GM12874 (cell line): Measurements from ENCODE around the gene AKAP6.

ENCODE experiments used
- TF ChIP-seq, protein P1 (sequence below): IDR thresholded peaks from 2 replicates; pipeline ENCODE4 v1.5.1; 2011; ENCODE audit warnings: low read depth, mild to moderate bottlenecking, control low read depth, low read length, moderate library complexity; ENCODE audit not compliant: insufficient read depth

Gene AKAP6

DNA sequence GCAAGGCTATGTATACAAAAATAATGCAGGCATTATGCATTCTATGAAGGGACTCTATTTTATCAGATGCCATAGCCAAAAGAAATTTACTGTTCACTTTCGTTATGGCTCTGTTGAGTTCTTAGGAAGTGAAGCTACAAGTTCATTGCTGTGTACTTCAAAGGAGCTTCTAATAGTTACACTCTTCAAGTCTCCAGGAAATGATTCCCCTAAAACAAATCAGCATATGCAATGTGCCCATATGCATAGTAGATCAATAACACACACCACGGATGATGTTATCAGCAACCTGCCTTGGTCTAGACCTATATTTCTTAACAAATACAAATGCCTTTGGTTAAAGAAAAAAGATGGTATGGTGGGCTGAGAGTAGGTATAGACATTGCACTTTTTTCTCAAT is 83.4 kb downstream of the AKAP6 start:
- TF ChIP-seq, protein P1, sequence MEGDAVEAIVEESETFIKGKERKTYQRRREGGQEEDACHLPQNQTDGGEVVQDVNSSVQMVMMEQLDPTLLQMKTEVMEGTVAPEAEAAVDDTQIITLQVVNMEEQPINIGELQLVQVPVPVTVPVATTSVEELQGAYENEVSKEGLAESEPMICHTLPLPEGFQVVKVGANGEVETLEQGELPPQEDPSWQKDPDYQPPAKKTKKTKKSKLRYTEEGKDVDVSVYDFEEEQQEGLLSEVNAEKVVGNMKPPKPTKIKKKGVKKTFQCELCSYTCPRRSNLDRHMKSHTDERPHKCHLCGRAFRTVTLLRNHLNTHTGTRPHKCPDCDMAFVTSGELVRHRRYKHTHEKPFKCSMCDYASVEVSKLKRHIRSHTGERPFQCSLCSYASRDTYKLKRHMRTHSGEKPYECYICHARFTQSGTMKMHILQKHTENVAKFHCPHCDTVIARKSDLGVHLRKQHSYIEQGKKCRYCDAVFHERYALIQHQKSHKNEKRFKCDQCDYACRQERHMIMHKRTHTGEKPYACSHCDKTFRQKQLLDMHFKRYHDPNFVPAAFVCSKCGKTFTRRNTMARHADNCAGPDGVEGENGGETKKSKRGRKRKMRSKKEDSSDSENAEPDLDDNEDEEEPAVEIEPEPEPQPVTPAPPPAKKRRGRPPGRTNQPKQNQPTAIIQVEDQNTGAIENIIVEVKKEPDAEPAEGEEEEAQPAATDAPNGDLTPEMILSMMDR: no peak

DNA sequence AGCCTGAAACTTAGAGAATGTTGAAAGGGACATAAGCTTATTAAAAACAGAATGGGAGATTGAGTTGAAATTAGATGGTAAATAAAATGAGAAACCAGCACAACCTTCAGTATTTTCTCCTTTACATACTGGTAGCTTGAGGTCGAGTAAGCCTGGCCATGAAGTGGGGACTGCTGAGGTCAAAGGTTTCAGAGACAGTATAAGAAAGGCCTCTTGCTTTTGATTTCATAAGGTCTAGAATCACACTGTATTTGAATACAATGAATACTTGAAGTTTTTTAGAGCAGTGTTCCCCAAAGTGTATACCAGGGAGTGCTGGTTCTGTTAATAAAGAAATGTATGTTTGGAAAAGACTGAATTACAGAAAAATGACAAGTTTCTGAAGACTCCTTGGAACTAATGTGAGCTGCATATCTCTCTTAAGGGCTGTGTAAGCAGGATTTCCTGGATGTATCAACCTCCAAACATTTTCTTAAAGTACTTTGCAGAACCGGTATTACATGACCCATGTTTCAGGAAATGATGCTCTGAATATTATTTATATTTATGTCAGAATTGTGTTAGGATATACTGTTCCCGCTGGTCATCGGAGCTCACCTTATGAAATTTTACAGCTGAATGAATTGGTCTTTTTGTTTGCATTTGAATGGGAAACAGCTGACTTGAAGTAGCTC is 85.0 kb downstream of the AKAP6 start:
- TF ChIP-seq, protein P1: no peak

DNA sequence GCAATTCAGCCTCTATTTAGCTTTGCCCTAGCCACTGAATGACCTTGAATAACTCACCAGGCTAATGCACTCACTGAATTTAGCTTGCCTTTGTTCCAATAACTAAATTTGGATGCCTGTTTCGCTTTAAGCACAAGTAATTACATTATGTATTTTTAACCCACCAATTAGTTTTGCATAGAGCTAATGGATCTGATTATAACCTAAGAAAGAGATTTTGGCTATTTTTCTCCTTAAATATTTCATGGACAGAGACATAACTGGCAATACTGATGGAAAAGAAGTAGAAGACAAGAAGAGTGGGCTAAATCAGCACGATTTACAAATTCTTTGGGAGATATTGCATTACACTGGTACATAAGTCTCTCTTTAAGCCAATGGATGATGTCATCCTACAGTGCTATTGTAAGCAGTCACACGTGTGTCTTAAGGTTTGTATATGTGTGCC is 85.7 kb downstream of the AKAP6 start:
- TF ChIP-seq, protein P1: no peak

DNA sequence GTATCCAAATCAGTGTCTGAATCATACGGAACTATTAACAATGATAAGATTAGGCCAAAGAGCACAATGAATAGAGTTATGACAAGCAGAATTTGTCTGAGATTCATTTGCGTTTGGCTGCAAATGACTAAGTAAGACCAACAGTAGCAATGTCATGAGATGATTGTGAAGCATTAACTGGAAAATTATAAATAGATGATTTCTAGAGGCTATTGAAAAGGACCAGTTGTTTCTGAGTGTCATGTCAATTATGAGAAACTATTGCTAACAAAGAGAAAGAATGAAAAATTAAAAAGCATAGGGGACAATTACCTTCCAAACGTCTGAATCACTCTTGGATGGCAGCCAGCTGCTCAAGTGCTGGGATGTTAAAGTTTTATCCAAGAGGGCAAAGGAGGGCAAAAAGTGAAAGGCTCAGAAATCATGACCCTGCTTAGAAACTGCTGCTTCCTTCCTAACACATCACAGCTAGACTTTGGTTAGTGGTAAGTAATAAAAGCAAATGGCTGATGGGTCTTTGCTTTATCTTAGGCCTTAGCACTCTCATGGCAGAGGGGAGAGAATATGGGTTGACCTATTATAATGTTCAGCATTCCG is 89.0 kb downstream of the AKAP6 start:
- TF ChIP-seq, protein P1: no peak

DNA sequence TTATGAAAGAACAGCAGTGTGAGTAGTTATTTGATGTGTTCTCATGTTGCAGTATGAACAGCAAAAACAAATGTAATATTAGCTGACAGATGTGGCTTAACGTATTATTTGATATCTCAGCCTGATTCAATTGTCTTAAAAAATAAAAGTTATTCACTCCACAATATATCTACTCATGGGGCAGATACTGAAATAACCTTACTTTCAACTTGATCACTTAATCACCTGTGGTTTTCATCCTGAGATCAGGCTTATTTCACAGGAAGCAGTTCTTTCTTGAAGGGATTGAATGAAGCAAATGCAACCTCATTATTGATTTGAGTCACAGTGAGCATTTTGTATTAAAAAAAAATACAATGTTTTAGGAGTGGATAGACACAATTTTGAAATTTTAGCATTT is 90.3 kb downstream of the AKAP6 start:
- TF ChIP-seq, protein P1: no peak

DNA sequence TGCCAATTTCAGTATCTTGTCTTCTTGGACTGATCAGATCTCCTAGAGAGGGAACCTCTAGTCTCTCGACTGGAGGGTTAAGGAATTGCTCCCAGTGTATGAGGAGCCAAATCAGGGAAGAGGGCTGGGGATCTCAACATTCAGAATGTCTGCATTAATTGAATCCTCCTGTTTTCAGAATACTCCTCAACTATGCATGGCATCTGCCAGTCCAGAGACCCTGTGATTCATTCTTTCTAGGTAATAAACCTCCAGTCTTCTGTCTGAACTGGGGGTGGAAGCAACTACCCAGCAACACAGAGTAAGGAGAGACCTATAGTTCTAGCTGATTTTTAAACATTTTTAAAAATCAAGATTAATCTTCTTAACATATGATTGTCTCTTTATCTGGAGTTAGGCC is 92.7 kb downstream of the AKAP6 start:
- TF ChIP-seq, protein P1: no peak

DNA sequence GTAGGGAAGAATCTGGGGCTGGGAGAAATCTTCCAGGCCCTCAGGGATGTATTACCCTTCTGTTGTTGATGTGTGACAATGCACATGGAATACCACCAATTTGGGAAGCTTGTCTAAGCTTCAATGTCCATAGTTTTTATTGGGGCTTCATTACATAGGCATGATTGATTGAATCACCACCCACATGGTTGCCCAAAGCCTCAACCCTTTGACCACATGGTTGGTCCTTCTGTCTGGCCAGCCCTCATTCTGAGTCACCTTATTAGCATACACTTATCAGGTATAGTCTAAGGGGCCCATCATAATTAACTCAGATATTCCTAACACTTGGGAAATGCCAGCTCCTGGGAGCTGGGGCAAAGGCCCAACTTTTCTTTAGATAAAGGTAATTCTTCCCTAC is 93.3 kb downstream of the AKAP6 start:
- TF ChIP-seq, protein P1: no peak
